ENCODE data around the gene CAMSAP1.

The CAMSAP1 gene

DNA sequence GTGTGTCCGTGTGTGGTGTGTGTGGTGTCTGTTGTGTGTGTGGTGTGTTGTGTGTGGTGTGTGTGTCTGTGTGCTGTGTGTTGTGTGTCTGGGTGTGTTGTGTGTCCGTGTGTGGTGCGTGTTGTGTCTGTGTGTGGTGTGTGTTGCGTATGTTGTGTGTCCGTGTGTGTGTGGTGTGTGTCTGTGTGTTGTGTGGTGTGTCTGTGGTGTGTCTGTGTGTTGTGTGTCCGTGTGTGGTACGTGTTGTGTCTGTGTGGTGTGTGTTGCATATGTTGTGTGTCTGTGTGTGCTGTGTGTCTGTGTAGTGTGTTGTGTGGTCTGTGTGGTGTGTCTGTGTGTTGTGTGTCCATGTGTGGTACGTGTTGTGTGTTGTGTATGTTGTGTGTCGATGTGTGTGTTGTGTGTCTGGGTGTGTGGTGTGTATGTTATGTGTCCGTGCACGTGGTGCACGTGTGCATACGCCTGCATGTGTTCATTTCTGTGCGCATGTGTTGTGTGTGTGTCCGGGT, 133.1 kb downstream of the CAMSAP1 start:
- Histone ChIP-seq H3K27ac (ENCODE audit: low read length, poor library complexity, severe bottlenecking) (no peak overlapping the region), H3K9ac (ENCODE audit: low read length) (no peak overlapping the region), H3K4ac (ENCODE audit: low read depth in 1 of 2, low read length in 2 of 2) (no peak overlapping the region), H3K4me1 (ENCODE audit: control insufficient read depth, insufficient read depth, low read depth, low read length) (peaks cover 2% of the 10 kb centered on the region), H2BK120ac (ENCODE audit: low read depth, low read length) (no peak overlapping the region), H2BK12ac (ENCODE audit: low read length in 2 of 2) (no peak overlapping the region), H4K8ac (ENCODE audit: low read length) (no peak overlapping the region), H2AFZ (ENCODE audit: low read depth, low read length) (no peak overlapping the region), H2AK5ac (ENCODE audit: low read length, severe bottlenecking) (no peak overlapping the region), H3K36me3 (ENCODE audit: control insufficient read depth in 1 of 2, insufficient read depth in 2 of 2, low read depth in 1 of 2, low read length in 2 of 2) (no peaks in the 10 kb centered on the region), H2BK5ac (ENCODE audit: low read depth, low read length, poor library complexity, severe bottlenecking) (no peak overlapping the region), H4K91ac (ENCODE audit: low read length) (peak overlapping the region; percentile 1), H2BK15ac (ENCODE audit: low read depth, poor library complexity, severe bottlenecking) (no peak overlapping the region), H3K79me1 (replicated peaks; ENCODE audit: low read length, poor library complexity, severe bottlenecking) (no peaks in the 10 kb centered on the region), H3K23ac (ENCODE audit: low read length in 2 of 2) (no peak overlapping the region), H3K18ac (ENCODE audit: low read depth in 1 of 2, low read length in 2 of 2) (no peak overlapping the region), H3K4me3 (ENCODE audit: insufficient read depth in 1 of 2, low read depth in 1 of 2, low read length in 2 of 2) (no peak overlapping the region), H3K9me3 (ENCODE audit: control insufficient read depth, low read length) (no peaks in the 10 kb centered on the region), H3K14ac (ENCODE audit: low read length in 2 of 2) (no peak overlapping the region), H3K27me3 (ENCODE audit: control insufficient read depth in 1 of 2, insufficient read depth in 1 of 2, low read length in 2 of 2) (peaks cover 0 to 4% of the 10 kb centered on the region in 2 experiments), H3K4me2 (ENCODE audit: low read length, poor library complexity, severe bottlenecking) (no peak overlapping the region)
- 88% methylated on average over 15 of the region's 15 CpGs for WGBS
- no peak for DNase-seq

DNA sequence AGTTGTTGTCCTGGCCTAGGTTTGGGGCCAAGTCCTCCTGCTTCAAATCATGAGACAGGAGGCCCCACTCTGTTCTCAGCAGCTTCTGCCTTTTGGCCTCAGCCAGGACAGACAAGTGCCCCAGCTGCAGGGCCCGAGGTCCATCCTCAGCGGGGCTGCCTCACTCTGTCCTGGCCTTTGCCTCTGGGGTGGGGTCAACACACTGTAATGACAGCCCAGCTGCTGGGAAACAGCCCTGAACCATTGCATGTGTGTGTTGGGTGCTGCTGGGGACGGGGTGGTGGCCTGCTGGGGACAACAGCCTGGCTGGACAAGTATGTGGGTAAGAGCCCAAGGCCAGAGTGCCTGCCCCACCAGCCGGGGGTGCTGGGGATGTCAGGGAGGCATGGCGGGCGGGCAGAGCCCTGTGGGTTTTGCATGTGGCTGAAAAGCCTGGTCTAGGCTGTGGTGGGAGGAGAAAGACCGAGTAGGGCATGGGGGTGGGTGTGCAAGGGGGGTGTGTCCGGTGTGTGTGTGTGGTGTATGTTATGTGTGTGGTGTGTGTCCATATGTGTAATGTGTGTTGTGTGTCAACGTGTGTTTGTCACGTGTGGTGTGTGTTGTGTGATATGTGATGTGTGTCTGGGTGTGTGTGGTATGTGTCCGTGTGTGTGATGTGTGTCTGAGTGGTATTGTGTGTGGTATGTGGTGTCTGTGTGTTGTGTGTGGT, 133.7 kb downstream of the CAMSAP1 start:
- H3K9me3 ChIP-seq (ENCODE audit: control insufficient read depth, low read length) = no peaks in the 10 kb centered on the region
- 86% methylated on average over 11 of the region's 11 CpGs for WGBS
- H2BK15ac ChIP-seq (ENCODE audit: low read depth, poor library complexity, severe bottlenecking) = no peak overlapping the region
- H2BK120ac ChIP-seq (ENCODE audit: low read depth, low read length) = no peak overlapping the region
- H3K27ac ChIP-seq (ENCODE audit: low read length, poor library complexity, severe bottlenecking) = no peak overlapping the region
- peaks cover 2% of the 10 kb centered on the region for H3K4me1 ChIP-seq (ENCODE audit: control insufficient read depth, insufficient read depth, low read depth, low read length)
- no peak overlapping the region for H3K23ac ChIP-seq (ENCODE audit: low read length in 2 of 2)
- no peak overlapping the region for H2BK12ac ChIP-seq (ENCODE audit: low read length in 2 of 2)
- no peak overlapping the region for H3K4me2 ChIP-seq (ENCODE audit: low read length, poor library complexity, severe bottlenecking)
- H3K36me3 ChIP-seq (ENCODE audit: control insufficient read depth in 1 of 2, insufficient read depth in 2 of 2, low read depth in 1 of 2, low read length in 2 of 2) = no peaks in the 10 kb centered on the region
- no peak overlapping the region for H3K18ac ChIP-seq (ENCODE audit: low read depth in 1 of 2, low read length in 2 of 2)
- no peak overlapping the region for H4K91ac ChIP-seq (ENCODE audit: low read length)
- H2AK5ac ChIP-seq (ENCODE audit: low read length, severe bottlenecking) = no peak overlapping the region
- no peak overlapping the region for H4K8ac ChIP-seq (ENCODE audit: low read length)
- no peak overlapping the region for H3K14ac ChIP-seq (ENCODE audit: low read length in 2 of 2)
- H3K27me3 ChIP-seq (ENCODE audit: control insufficient read depth in 1 of 2, insufficient read depth in 1 of 2, low read length in 2 of 2) = peaks cover 0 to 4% of the 10 kb centered on the region in 2 experiments
- H2BK5ac ChIP-seq (ENCODE audit: low read depth, low read length, poor library complexity, severe bottlenecking) = no peak overlapping the region
- DNase-seq = no peak
- H2AFZ ChIP-seq (ENCODE audit: low read depth, low read length) = no peak overlapping the region
- no peak overlapping the region for H3K9ac ChIP-seq (ENCODE audit: low read length)
- no peak overlapping the region for H3K4ac ChIP-seq (ENCODE audit: low read depth in 1 of 2, low read length in 2 of 2)
- H3K4me3 ChIP-seq (ENCODE audit: insufficient read depth in 1 of 2, low read depth in 1 of 2, low read length in 2 of 2) = no peak overlapping the region
- H3K79me1 ChIP-seq (replicated peaks; ENCODE audit: low read length, poor library complexity, severe bottlenecking) = no peaks in the 10 kb centered on the region

- H3K4me1 ChIP-seq (ENCODE audit: control insufficient read depth, insufficient read depth, low read depth, low read length) = peaks cover 2% of the 10 kb centered on the region
These were observed 134.4 kb downstream of the CAMSAP1 start for GRCh38 chr9:135772702-135773493.

DNA sequence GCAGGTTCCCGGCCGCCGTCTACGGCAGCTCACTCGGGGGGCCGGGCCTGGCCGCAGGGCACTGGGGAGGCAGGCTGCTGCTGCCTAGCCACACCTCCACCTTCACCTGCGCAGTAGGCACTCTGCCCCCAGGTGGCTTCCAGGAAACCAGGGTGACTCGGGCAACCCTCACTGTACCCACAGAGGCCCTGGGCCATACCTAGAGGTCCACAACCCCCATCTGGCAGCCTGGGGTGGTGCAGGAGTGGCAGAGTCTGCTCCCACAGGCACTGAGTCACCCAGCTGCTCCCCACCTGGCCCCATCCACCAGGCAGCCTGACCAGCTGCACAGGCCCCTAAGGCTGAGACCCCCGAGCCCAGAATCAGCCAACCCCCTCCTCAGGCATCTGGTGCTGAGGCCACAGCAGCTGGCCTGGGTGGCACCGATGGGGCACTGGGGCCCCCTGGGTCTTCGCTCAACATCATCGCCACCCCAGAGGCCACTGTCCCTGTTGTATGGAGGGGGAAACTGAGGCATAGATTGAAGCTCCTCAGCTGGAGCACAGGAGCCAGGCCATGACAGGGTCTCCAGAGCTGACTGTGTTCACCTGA, 135.2 kb downstream of the CAMSAP1 start:
- H2AFZ ChIP-seq (ENCODE audit: low read depth, low read length) = no peak overlapping the region
- no peak overlapping the region for H2AK5ac ChIP-seq (ENCODE audit: low read length, severe bottlenecking)
- no peaks in the 10 kb centered on the region for H3K36me3 ChIP-seq (ENCODE audit: control insufficient read depth in 1 of 2, insufficient read depth in 2 of 2, low read depth in 1 of 2, low read length in 2 of 2)
- no peaks in the 10 kb centered on the region for H3K79me1 ChIP-seq (replicated peaks; ENCODE audit: low read length, poor library complexity, severe bottlenecking)
- H3K9me3 ChIP-seq (ENCODE audit: control insufficient read depth, low read length) = no peaks in the 10 kb centered on the region
- peaks cover 0 to 4% of the 10 kb centered on the region in 2 experiments for H3K27me3 ChIP-seq (ENCODE audit: control insufficient read depth in 1 of 2, insufficient read depth in 1 of 2, low read length in 2 of 2)
- peaks cover 2% of the 10 kb centered on the region for H3K4me1 ChIP-seq (ENCODE audit: control insufficient read depth, insufficient read depth, low read depth, low read length)
- 97% methylated on average over 12 of the region's 13 CpGs for WGBS
- no peak overlapping the region for H3K23ac ChIP-seq (ENCODE audit: low read length in 2 of 2)
- H3K4me3 ChIP-seq (ENCODE audit: insufficient read depth in 1 of 2, low read depth in 1 of 2, low read length in 2 of 2) = no peak overlapping the region
- no peak overlapping the region for H2BK12ac ChIP-seq (ENCODE audit: low read length in 2 of 2)
- H3K4ac ChIP-seq (ENCODE audit: low read depth in 1 of 2, low read length in 2 of 2) = no peak overlapping the region
- H4K91ac ChIP-seq (ENCODE audit: low read length) = no peak overlapping the region
- no peak overlapping the region for H3K27ac ChIP-seq (ENCODE audit: low read length, poor library complexity, severe bottlenecking)
- H4K8ac ChIP-seq (ENCODE audit: low read length) = no peak overlapping the region
- H3K14ac ChIP-seq (ENCODE audit: low read length in 2 of 2) = no peak overlapping the region
- H3K9ac ChIP-seq (ENCODE audit: low read length) = no peak overlapping the region
- no peak for DNase-seq
- no peak overlapping the region for H2BK120ac ChIP-seq (ENCODE audit: low read depth, low read length)
- H3K18ac ChIP-seq (ENCODE audit: low read depth in 1 of 2, low read length in 2 of 2) = no peak overlapping the region
- no peak overlapping the region for H3K4me2 ChIP-seq (ENCODE audit: low read length, poor library complexity, severe bottlenecking)
- H2BK15ac ChIP-seq (ENCODE audit: low read depth, poor library complexity, severe bottlenecking) = no peak overlapping the region
- no peak overlapping the region for H2BK5ac ChIP-seq (ENCODE audit: low read depth, low read length, poor library complexity, severe bottlenecking)

More at GRCh38 chr9:135772702-135773493, 134.4 kb downstream of the CAMSAP1 start:
- Histone ChIP-seq H3K27ac (ENCODE audit: low read length, poor library complexity, severe bottlenecking) (no peak overlapping the region), H2AFZ (ENCODE audit: low read depth, low read length) (no peak overlapping the region), H3K4me2 (ENCODE audit: low read length, poor library complexity, severe bottlenecking) (no peak overlapping the region), H3K9ac (ENCODE audit: low read length) (no peak overlapping the region), H3K79me1 (replicated peaks; ENCODE audit: low read length, poor library complexity, severe bottlenecking) (no peaks in the 10 kb centered on the region), H3K9me3 (ENCODE audit: control insufficient read depth, low read length) (no peaks in the 10 kb centered on the region), H3K4me3 (ENCODE audit: insufficient read depth in 1 of 2, low read depth in 1 of 2, low read length in 2 of 2) (no peak overlapping the region), H2BK12ac (ENCODE audit: low read length in 2 of 2) (no peak overlapping the region), H3K18ac (ENCODE audit: low read depth in 1 of 2, low read length in 2 of 2) (no peak overlapping the region), H3K36me3 (ENCODE audit: control insufficient read depth in 1 of 2, insufficient read depth in 2 of 2, low read depth in 1 of 2, low read length in 2 of 2) (no peaks in the 10 kb centered on the region), H4K8ac (ENCODE audit: low read length) (no peak overlapping the region), H2BK15ac (ENCODE audit: low read depth, poor library complexity, severe bottlenecking) (no peak overlapping the region), H2BK120ac (ENCODE audit: low read depth, low read length) (no peak overlapping the region), H2BK5ac (ENCODE audit: low read depth, low read length, poor library complexity, severe bottlenecking) (no peak overlapping the region), H2AK5ac (ENCODE audit: low read length, severe bottlenecking) (no peak overlapping the region), H3K27me3 (ENCODE audit: control insufficient read depth in 1 of 2, insufficient read depth in 1 of 2, low read length in 2 of 2) (peaks cover 0 to 4% of the 10 kb centered on the region in 2 experiments), H3K4ac (ENCODE audit: low read depth in 1 of 2, low read length in 2 of 2) (no peak overlapping the region), H3K23ac (ENCODE audit: low read length in 2 of 2) (no peak overlapping the region), H3K14ac (ENCODE audit: low read length in 2 of 2) (no peak overlapping the region), H4K91ac (ENCODE audit: low read length) (no peak overlapping the region)
- 84% methylated on average over 36 of the region's 36 CpGs for WGBS
- no peak for DNase-seq
